ENCODE results near the gene JTB. TPM values are rescaled to one million over a fixed set of nuclear protein-coding genes. Genes with fewer than 3 reads are reported as not detected.

JTB gene
- total and polyA plus RNA-seq, 2 donors (not counting 1 experiment from before 2014, with no cell fraction given): 106 to 159 TPM

- ATAC-seq (ENCODE audit: low read depth): no peak
- H3K9ac ChIP-seq (ENCODE audit: low read length): no peak overlapping the region
- H3K9me3 ChIP-seq (ENCODE audit: control extremely low read depth in 1 of 3, control insufficient read depth in 2 of 3, insufficient read depth in 1 of 3, low read length in 2 of 3): no peaks in the 10 kb centered on the region
- H2AFZ ChIP-seq (ENCODE audit: insufficient read depth, low read depth, low read length, poor library complexity, severe bottlenecking): no peak overlapping the region
- peaks cover 0 to 5% of the 10 kb centered on the region in 2 donors for H3K4me1 ChIP-seq (ENCODE audit: control insufficient read depth in 2 of 2, insufficient read depth in 2 of 2, low read length in 2 of 2)
- no peak for TF ChIP-seq EZH2 (IDR thresholded peaks at IDR 0.05; ENCODE audit: borderline replicate concordance, insufficient read depth, low read depth, low read length, poor library complexity, severe bottlenecking)
- TF ChIP-seq CTCF (IDR thresholded peaks at IDR 0.05): no peak
- no peaks in the 10 kb centered on the region for H3K27me3 Mint-ChIP-seq
- intact Hi-C loops (cut with micrococcal nuclease): no loop called here
- peaks cover 9% of the 10 kb centered on the region for H3K4me1 Mint-ChIP-seq
- H3K79me2 ChIP-seq (ENCODE audit: control insufficient read depth, insufficient read depth, low read length): peaks cover 49% of the 10 kb centered on the region
- no peak for DNase-seq
- peaks cover 17 to 97% of the 10 kb centered on the region in 2 experiments for H3K36me3 ChIP-seq (replicated peaks in 1 of 2; ENCODE audit: control extremely low read depth in 1 of 2, control insufficient read depth in 1 of 2, extremely low read depth in 1 of 2, insufficient read depth in 2 of 2, low read length in 1 of 2)
- H3K4me3 Mint-ChIP-seq: no peak overlapping the region
- no peak overlapping the region for H3K27ac ChIP-seq (ENCODE audit: low read length in 2 of 2)
- no peak overlapping the region for H3K4me2 ChIP-seq (replicated peaks; ENCODE audit: low read depth, low read length, poor library complexity, severe bottlenecking)
- H4K20me1 ChIP-seq (ENCODE audit: control insufficient read depth, insufficient read depth, low read length, poor library complexity, severe bottlenecking): peaks cover 63% of the 10 kb centered on the region
- CTCF ChIA-PET: interaction anchor here (0.9 kb wide), 1 partner anchor 140 kb away, joined by 3 read pairs; no protein-coding TSS in a partner anchor
- no peak overlapping the region for H3K27ac Mint-ChIP-seq
- WGBS (ENCODE audit: insufficient coverage): 98% methylated on average over 9 of the region's 10 CpGs
- POLR2A ChIA-PET: interaction anchor here (1.0 kb wide), 1 partner anchor 9 kb away, joined by 3 read pairs; no protein-coding TSS in a partner anchor
- no peaks in the 10 kb centered on the region for H3K27me3 ChIP-seq (replicated peaks in 1 of 4; ENCODE audit: control extremely low read depth in 1 of 4, control insufficient read depth in 3 of 4, insufficient read depth in 4 of 4, low read length in 3 of 4)
- H3K4me3 ChIP-seq (ENCODE audit: control extremely low read depth in 1 of 5, extremely low read depth in 1 of 5, insufficient read depth in 1 of 5, low read depth in 2 of 5, low read length in 4 of 5): no peak overlapping the region
- H3K9me3 Mint-ChIP-seq (ENCODE audit: insufficient read depth): no peaks in the 10 kb centered on the region
These were observed 40.1 kb downstream of the JTB start for GRCh38 chr1:153937331-153937730.

GRCh38 chr1:153936011-153936802, 41.3 kb downstream of the JTB start:
- no peak overlapping the region for H3K27ac ChIP-seq (ENCODE audit: low read length in 2 of 2)
- H3K79me2 ChIP-seq (ENCODE audit: control insufficient read depth, insufficient read depth, low read length): peaks cover 38% of the 10 kb centered on the region
- Mint-ChIP-seq H3K4me1 (peaks cover 6% of the 10 kb centered on the region), H3K27ac (peak overlapping the region; percentile 50), H3K9me3 (ENCODE audit: insufficient read depth) (no peaks in the 10 kb centered on the region), H3K4me3 (no peak overlapping the region), H3K27me3 (no peaks in the 10 kb centered on the region)
- WGBS (ENCODE audit: insufficient coverage): 94% methylated on average over 11 of the region's 12 CpGs
- H3K9me3 ChIP-seq (ENCODE audit: control extremely low read depth in 1 of 3, control insufficient read depth in 2 of 3, insufficient read depth in 1 of 3, low read length in 2 of 3): no peaks in the 10 kb centered on the region
- intact Hi-C loops (cut with micrococcal nuclease): no loop called here
- H3K36me3 ChIP-seq (replicated peaks in 1 of 2; ENCODE audit: control extremely low read depth in 1 of 2, control insufficient read depth in 1 of 2, extremely low read depth in 1 of 2, insufficient read depth in 2 of 2, low read length in 1 of 2): peaks cover 14 to 92% of the 10 kb centered on the region in 2 experiments
- no peak overlapping the region for H3K4me2 ChIP-seq (replicated peaks; ENCODE audit: low read depth, low read length, poor library complexity, severe bottlenecking)
- CTCF ChIA-PET: interaction anchor here (0.9 kb wide), 1 partner anchor 139 kb away, joined by 3 read pairs; no protein-coding TSS in a partner anchor
- H2AFZ ChIP-seq (ENCODE audit: insufficient read depth, low read depth, low read length, poor library complexity, severe bottlenecking): no peak overlapping the region
- POLR2A ChIA-PET: no interaction called here
- TF ChIP-seq CTCF (IDR thresholded peaks at IDR 0.05): no peak
- no peak for TF ChIP-seq EZH2 (IDR thresholded peaks at IDR 0.05; ENCODE audit: borderline replicate concordance, insufficient read depth, low read depth, low read length, poor library complexity, severe bottlenecking)
- no peaks in the 10 kb centered on the region for H3K27me3 ChIP-seq (replicated peaks in 1 of 4; ENCODE audit: control extremely low read depth in 1 of 4, control insufficient read depth in 3 of 4, insufficient read depth in 4 of 4, low read length in 3 of 4)
- H3K4me3 ChIP-seq (ENCODE audit: control extremely low read depth in 1 of 5, extremely low read depth in 1 of 5, insufficient read depth in 1 of 5, low read depth in 2 of 5, low read length in 4 of 5): no peak overlapping the region
- H4K20me1 ChIP-seq (ENCODE audit: control insufficient read depth, insufficient read depth, low read length, poor library complexity, severe bottlenecking): peaks cover 53% of the 10 kb centered on the region
- DNase-seq: no peak
- ATAC-seq (ENCODE audit: low read depth): no peak
- no peaks in the 10 kb centered on the region for H3K4me1 ChIP-seq (ENCODE audit: control insufficient read depth in 2 of 2, insufficient read depth in 2 of 2, low read length in 2 of 2)
- no peak overlapping the region for H3K9ac ChIP-seq (ENCODE audit: low read length)
